IPS-15b (cell line): ENCODE data around the gene KLF6.

ENCODE experiments used
- H3K27me3 ChIP-seq: one replicate; pipeline ENCODE4 v1.6.1; 2013; ENCODE audit warnings: low read length; ENCODE audit not compliant: control insufficient read depth, insufficient read depth
- H3K36me3 ChIP-seq: one replicate; pipeline ENCODE4 v1.6.1; 2013; ENCODE audit warnings: low read length; ENCODE audit not compliant: control insufficient read depth, insufficient read depth
- H3K4me1 ChIP-seq: one replicate; pipeline ENCODE4 v1.6.1; 2013; ENCODE audit warnings: mild to moderate bottlenecking, low read length; ENCODE audit not compliant: control insufficient read depth, insufficient read depth
- H3K4me3 ChIP-seq: one replicate; pipeline ENCODE4 v1.5.1; 2013; ENCODE audit warnings: low read depth, low read length
- H3K9ac ChIP-seq: one replicate; pipeline ENCODE4 v1.6.1; 2013; ENCODE audit warnings: low read depth, mild to moderate bottlenecking, low read length
- H3K9me3 ChIP-seq: one replicate; pipeline ENCODE4 v1.6.1; 2013; ENCODE audit warnings: mild to moderate bottlenecking, low read length; ENCODE audit not compliant: control insufficient read depth, insufficient read depth

KLF6 gene

GRCh38 chr10:3807928-3808496 lies 23.0 kb upstream of the KLF6 start:
- no peak overlapping the region for H3K9ac ChIP-seq
- H3K36me3 ChIP-seq = no peaks in the 10 kb centered on the region
- no peak overlapping the region for H3K4me3 ChIP-seq
- H3K4me1 ChIP-seq = no peaks in the 10 kb centered on the region
- H3K27me3 ChIP-seq = no peaks in the 10 kb centered on the region
- H3K9me3 ChIP-seq = no peaks in the 10 kb centered on the region

- Histone ChIP-seq H3K4me1 (no peaks in the 10 kb centered on the region), H3K36me3 (no peaks in the 10 kb centered on the region), H3K9me3 (no peaks in the 10 kb centered on the region), H3K9ac (no peak overlapping the region), H3K4me3 (no peak overlapping the region), H3K27me3 (no peaks in the 10 kb centered on the region)
These were observed 22.4 kb upstream of the KLF6 start for GRCh38 chr10:3807211-3807927.

- Histone ChIP-seq H3K9ac (no peak overlapping the region), H3K4me1 (no peaks in the 10 kb centered on the region), H3K9me3 (no peaks in the 10 kb centered on the region)
These were observed 21.6 kb upstream of the KLF6 start for GRCh38 chr10:3806603-3807002.

DNA sequence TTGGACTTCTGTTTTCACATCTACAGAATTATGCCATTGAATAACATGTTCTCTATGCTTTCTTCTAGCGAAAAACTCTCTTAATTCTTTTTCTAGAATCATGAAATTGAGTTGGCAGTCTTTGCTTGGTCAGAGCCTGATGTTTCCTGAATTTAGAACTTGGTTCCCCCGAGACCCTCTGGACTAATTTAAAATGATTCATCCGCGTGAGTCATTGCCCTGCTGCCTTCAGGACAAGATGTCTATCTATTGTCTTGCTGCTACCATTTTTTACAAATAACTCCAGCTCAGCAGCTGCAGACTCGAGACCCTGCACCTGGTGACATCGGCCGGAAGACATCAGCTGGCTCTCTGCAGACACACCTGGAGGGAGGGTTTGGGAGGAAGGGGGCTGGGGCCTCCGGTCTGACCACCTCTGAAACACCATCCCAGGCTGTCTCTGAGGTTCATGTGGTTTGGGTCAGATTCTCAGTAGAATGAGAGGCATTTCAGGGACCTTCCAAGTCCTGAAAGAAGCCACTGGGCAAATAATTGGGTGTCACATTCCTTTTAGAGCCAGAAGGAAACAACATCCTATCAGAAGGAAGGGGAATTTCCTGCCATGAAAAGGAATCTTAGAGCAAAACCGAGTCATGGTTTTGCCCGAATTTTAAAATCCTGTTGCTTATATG lies 20.9 kb upstream of the KLF6 start:
- no peak overlapping the region for H3K4me3 ChIP-seq
- H3K9me3 ChIP-seq = no peaks in the 10 kb centered on the region
- H3K27me3 ChIP-seq = no peaks in the 10 kb centered on the region
- no peak overlapping the region for H3K9ac ChIP-seq
- H3K4me1 ChIP-seq = no peaks in the 10 kb centered on the region
- H3K36me3 ChIP-seq = no peaks in the 10 kb centered on the region

More at GRCh38 chr10:3806603-3807002, 21.6 kb upstream of the KLF6 start:
- Histone ChIP-seq H3K36me3 (no peaks in the 10 kb centered on the region), H3K27me3 (no peaks in the 10 kb centered on the region), H3K4me3 (no peak overlapping the region)

GRCh38 chr10:3805201-3805790 lies 20.3 kb upstream of the KLF6 start:
- H3K4me3 ChIP-seq = no peak overlapping the region
- H3K9ac ChIP-seq = no peak overlapping the region
- no peaks in the 10 kb centered on the region for H3K36me3 ChIP-seq
- no peaks in the 10 kb centered on the region for H3K9me3 ChIP-seq
- H3K27me3 ChIP-seq = no peaks in the 10 kb centered on the region
- H3K4me1 ChIP-seq = no peaks in the 10 kb centered on the region

DNA sequence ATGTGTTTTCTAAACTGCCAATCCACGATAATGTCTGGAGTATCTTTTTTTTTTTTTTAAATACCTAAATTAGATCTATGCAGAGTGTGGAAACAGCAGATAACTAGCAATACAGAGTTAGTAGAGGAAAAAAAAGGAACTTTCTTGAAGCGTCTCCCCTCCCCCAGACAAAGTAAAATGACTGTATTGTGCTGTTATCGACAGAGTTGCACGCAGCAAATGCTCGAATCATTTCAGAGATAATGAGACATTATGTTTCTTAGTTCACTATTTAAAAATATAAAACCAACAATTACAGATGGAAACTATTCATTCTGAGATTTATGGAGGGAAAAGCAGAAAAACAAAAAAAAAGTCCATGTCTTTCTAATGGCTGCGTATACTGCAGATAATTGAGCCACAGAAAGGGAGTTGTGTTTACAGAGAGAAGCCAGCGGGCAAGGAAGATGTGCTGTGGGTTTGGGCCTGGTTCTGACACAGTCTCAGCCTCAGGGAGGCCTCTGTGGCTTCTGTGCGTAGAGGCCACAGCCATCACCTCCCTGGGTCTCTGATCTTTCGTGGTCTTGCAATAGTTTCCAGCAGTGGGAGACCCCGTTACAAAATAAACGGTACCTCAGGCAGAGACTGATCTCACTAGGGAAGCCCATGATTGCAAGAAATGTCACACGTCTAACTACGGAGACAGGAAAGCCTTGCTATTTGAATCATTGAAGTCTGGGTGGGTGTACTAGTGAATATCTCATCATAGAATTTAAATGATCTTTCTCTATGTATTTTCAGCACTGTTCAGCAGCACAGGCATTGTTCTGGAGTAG lies 19.1 kb upstream of the KLF6 start:
- Histone ChIP-seq H3K9me3 (no peaks in the 10 kb centered on the region), H3K9ac (no peak overlapping the region), H3K4me3 (no peak overlapping the region), H3K27me3 (no peaks in the 10 kb centered on the region), H3K36me3 (no peaks in the 10 kb centered on the region), H3K4me1 (no peaks in the 10 kb centered on the region)

DNA sequence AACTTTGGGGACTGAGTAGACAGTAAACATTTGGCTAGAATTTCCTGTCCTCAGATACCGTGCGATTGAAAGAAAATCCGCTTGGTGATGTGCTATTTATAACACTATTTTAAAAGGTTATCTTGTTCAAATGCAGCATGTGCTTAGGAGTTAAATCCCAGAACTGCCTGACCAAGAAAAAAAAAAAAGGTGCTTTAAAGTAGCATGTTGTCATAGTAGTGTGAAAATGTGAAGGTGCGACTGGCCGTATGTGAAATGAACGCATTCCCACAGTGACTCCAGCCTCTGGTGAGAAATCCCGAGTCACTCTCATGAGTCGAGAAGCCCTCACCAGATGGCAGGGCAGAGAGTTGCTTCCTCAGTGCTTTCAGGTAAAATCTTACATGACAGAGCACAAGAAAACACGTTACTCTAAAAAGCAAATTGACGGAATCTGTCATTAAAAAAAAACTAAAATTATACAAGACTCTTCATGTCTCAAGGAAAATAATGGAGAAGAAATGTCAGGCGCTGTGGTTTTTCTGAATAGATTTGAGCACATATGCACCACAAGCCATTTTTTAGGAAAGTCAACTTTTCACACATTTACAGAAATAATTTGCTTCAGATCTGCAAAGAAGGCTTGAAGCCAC lies 18.4 kb upstream of the KLF6 start:
- no peak overlapping the region for H3K4me3 ChIP-seq
- H3K9ac ChIP-seq = no peak overlapping the region
- no peaks in the 10 kb centered on the region for H3K4me1 ChIP-seq

DNA sequence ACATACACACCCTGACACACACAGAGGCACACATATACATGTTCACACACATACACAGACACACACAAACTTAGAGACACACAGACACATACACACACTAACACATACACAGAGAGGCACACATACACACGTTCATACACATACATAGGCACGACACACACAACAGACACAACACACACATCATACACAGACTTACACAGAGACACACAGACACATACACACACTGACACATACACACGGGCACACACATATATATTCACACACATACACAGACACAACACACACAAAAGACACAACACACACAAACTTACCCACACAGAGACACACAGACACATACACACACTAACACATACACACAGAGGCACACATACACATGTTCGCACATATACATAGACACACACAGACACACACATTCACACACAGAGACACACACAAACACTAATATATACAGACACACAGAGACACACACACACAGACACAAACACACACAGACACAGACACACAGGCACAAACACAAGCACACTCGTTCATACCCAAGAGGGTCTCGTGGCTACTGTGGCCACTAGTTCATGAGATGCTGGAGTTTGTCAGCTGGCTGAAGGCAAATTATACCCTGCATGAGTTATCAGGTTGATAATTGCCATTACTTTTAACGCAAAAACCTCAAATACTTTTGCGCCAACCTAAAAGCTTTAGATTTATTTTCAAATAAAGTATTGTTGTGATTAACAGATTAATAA lies 17.7 kb upstream of the KLF6 start:
- Histone ChIP-seq H3K9ac (no peak overlapping the region), H3K36me3 (no peaks in the 10 kb centered on the region), H3K4me3 (no peak overlapping the region), H3K9me3 (no peaks in the 10 kb centered on the region), H3K4me1 (no peaks in the 10 kb centered on the region), H3K27me3 (no peaks in the 10 kb centered on the region)

More for the DNA sequence above, 18.4 kb upstream of the KLF6 start:
- no peaks in the 10 kb centered on the region for H3K9me3 ChIP-seq
- no peaks in the 10 kb centered on the region for H3K36me3 ChIP-seq
- no peaks in the 10 kb centered on the region for H3K27me3 ChIP-seq

DNA sequence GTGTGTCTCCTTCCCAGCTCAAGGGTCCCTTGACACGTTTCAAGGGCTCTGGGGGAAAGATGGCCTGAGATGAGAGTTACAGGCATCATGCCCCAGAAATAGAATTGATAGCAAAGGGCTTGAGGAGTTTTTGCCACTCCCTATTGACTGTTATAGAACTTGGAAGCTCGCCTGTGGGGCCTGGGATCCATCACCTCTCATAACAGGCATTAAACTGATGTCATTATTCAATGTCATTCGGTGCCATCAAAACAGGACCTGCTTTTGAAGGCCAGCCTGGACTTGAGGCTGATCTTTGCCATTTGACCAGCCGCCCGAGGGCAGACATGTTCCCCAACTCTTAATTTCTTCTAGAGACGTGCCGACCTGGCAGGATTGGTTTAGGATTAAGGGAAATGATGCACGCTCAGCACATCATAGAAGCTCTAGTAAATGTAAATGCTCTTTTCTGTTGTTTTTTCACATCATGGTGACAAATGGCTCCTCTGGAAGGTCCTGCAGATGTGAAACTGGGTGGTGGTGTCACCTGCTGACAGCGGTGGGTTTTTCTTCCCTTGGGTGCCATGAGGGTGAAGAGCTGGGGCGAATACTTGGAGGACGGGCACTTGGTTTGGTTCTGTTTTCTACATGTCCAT lies 16.7 kb upstream of the KLF6 start:
- H3K9me3 ChIP-seq = no peaks in the 10 kb centered on the region
- H3K4me1 ChIP-seq = no peaks in the 10 kb centered on the region
- no peak overlapping the region for H3K4me3 ChIP-seq
- H3K9ac ChIP-seq = no peak overlapping the region
- H3K36me3 ChIP-seq = no peaks in the 10 kb centered on the region
- H3K27me3 ChIP-seq = no peaks in the 10 kb centered on the region

DNA sequence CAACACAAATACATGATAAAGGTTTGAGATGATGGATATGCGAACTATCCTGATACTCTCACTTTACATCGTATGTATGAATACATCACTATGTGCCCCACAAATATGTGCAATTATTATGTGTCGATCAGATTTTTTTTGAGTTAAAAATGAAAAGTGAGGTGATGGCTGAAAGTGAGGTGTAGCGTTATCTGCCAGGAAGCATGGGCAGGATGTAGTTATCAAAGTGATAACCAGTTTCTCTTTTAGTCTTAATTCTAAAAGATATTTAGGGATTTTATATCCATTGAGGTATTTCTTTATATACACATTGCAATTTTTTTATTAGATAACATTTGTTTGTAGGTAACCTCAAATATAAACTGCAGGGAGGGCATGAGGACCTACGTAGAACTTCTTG lies 15.6 kb upstream of the KLF6 start:
- no peak overlapping the region for H3K9ac ChIP-seq
- no peaks in the 10 kb centered on the region for H3K27me3 ChIP-seq
- no peaks in the 10 kb centered on the region for H3K4me1 ChIP-seq
- no peaks in the 10 kb centered on the region for H3K9me3 ChIP-seq
- no peak overlapping the region for H3K4me3 ChIP-seq
- no peaks in the 10 kb centered on the region for H3K36me3 ChIP-seq
